HG03439 (cell line): ENCODE results near the gene CYP17A1.

Experiments used
- ATAC-seq: cut with Tn5 transposase; IDR thresholded peaks from one replicate; pipeline ENCODE4 v1.9.1; 2021; ENCODE audit warnings: mild to moderate bottlenecking, moderate library complexity; ENCODE audit not compliant: unreplicated experiment

Gene CYP17A1

GRCh38 chr10:102811346-102811745, 25.9 kb downstream of the CYP17A1 start:
- no peak for ATAC-seq

DNA sequence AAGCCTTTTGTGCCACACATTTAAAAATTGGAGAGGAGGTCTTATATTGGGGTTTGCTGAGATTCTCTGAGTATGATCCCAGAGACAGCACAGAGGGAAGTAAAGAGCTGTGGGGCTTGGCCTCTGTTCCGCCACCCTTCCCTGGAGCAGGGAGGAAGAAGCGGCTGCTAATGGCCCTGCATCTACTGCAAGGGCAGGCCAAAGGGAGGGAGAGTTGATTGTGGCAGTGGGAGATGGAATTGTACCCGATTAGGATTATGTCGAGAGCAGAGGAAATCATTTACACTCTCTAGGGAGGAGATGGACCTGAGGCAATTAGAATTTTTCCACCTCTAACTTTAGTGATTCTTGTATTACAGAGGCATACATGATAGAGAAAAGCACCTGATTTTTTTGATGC, 28.8 kb downstream of the CYP17A1 start:
- ATAC-seq: no peak

- no peak for ATAC-seq
Measured at GRCh38 chr10:102804382-102805055, 32.7 kb downstream of the CYP17A1 start.

DNA sequence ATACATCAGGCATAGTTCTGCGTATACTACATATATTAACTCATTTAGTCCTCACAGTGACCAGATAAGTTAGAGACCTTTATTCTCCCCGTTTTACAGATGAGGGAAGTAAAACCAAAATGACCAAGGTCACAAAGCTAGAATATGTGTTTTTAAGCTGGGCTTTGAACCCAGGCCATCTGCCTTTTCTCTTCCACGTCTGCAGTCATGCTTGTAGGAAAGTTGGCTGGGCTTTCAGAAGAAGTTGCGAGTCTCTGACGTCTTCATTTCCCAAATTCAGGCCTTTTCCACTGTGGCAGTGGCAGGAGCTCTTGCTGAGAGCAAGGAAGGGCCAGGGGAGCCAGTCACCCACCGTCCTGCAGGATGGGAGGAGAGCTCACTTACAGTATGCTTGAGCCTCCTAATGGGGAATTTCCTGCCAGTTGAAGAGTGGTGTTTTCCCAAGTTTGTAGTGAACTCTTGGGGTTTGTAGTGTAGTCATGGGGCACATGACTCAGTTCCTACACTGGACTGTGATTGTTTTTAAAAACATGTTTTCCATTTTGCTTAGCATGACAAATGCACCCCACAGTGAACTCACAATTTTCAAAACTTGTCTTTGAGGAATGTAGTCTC, 34.2 kb downstream of the CYP17A1 start:
- ATAC-seq: no peak

DNA sequence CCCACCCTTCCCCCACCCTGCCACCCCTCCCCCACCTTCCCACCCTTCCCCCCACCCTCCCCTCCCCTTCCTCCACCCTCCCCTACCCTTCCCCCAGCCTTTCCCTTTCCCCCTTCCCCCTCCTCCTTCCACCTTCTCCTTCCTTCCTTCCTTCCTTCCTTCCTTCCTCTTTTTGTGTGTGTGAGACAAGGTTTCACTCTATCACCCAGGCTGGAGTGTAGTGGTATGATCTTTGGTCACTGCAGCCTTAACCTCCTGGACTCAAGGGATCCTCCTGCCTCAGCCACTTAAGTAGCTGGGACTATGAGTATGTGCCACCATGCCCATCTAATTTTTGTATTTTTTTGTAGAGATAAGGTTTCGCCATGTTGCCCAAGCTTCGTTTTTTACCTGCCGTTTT, 35.2 kb downstream of the CYP17A1 start:
- ATAC-seq: no peak

- no peak for ATAC-seq
Measured at GRCh38 chr10:102801496-102801895, 35.7 kb downstream of the CYP17A1 start.

DNA sequence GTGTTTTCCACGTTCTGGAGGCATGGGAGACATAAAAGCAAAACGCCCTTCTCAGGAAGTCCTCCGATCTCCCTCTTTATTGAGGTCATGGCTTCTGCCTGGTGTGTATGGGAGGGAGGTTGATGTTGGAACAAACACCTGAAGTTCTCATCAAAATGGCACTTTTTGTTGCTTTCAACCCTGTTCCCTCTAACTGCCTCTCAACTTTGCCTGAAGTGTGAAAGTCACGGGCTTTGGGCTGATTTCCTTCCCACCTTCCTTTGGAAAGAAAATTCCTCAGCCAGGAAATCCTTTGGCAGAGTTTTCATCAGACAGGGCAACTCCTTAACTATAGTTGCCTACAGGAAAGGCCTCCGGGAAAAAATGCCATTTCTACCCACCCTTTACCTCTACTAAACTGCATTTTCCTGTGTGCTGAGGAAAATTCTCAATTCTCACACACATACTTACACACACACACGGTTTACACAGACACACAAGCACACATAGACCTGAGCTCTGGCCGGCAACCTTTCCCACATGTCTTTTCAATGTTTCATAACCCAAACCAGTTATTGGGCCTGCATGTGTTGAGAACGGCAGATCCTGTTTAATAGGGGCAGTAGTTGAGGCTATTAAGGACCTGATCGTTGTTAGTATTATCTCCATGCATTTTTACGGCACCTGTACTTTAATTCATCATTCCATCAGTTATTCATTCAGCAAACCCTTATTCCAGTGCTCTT, 36.4 kb downstream of the CYP17A1 start:
- ATAC-seq: no peak

DNA sequence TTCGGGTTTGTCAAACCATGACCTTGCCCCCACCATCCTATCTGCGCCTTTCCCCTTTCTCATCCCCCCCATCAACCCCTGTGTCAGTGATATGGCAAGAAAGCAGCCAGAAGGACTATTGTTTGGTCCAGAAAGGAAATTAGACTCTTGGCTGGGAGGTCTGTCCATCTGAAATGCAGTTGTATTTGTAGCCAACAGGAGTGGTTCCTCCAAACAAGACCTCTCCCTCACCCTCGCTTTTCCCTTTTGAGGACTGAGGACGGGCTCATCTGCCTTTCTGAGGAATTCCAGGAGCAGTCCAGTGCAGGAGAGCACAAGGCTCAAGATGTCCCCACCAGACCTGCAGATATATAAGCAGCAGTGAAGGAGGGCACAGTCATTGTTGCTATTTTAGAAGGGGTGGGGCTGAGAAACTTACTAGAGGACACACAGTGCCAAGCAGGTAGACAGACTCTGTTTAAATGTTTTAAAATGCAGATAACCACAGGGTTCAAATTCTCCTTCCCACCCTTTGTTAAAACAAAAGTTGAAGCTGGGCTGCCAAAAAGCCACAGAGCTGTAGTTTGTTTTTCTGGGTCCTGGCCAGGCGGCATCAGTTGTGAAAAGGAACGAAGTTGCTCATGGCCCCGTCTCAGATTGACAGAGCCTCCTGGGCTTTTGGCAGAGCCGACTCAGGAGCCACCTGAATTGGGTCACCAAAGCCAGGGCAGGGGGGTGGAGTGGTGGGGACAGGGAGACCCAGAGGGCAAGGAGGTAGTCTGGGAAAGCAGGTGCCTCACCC, 37.3 kb downstream of the CYP17A1 start:
- ATAC-seq: no peak

DNA sequence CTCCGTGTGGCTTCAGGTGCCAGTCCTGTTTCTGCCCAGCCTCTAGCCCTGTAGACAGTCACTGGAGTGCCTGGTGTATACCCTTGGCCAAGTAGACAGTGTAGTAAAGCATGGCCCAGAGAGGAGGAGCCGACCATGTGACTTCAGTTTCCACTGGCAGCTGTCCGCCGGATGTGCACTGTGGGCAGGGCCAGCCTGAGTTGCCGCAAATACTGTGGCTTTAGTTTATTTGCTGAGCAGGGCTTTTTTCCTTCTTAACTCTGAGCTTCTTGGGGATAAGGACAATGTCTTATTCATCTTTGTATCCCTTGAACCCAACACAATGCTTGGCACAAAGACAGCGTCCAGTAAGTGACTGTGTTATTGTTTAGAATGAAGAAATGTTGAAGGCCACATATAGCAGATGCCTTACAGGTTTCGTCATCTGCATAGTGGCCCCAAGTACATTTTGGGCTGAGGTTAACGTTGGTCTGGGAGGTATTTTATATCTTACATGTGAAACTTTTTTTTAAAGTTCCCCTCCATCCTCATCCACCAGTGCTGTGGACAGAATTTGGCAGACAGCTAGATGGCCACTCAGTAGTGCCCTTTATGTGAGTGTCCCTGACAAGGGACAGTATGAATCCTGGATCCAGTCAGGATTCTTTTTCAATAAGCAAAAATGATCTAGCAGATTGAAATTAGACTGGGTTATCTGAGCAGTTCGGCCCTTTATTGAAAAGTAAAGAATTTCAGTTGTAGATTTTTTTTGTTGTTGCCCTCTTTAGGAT, 40.6 kb downstream of the CYP17A1 start:
- ATAC-seq: peak; percentile 80

- ATAC-seq: peak; percentile 18
Measured at GRCh38 chr10:102795453-102796406, 41.5 kb downstream of the CYP17A1 start.

GRCh38 chr10:102791754-102792395, 45.3 kb downstream of the CYP17A1 start:
- ATAC-seq: no peak

- ATAC-seq: no peak
Measured at GRCh38 chr10:102785818-102786217, 51.4 kb downstream of the CYP17A1 start.

DNA sequence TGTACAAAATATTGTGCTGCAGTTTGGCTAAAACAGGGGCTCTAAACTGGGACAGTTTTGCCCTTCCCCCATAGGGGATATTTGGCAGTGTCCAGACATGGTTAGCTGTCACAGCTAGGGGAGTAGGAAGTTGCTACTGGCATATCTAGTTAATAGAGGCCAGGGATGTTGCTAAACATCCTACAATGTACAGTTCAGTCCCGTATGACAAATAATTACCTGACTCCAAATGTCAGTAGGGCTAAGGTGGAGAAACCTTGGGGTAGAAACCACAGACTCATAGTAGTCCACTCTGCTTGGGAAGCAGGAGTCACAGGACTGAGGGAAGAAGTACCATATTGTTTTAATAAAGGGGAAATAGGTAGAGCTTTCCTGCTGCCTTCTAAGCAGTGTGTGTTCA, 53.6 kb downstream of the CYP17A1 start:
- ATAC-seq: no peak

- ATAC-seq: no peak
Measured at GRCh38 chr10:102782673-102783551, 54.3 kb downstream of the CYP17A1 start.

GRCh38 chr10:102781921-102782557, 55.2 kb downstream of the CYP17A1 start:
- no peak for ATAC-seq

- ATAC-seq: no peak
Measured at GRCh38 chr10:102781090-102781920, 55.9 kb downstream of the CYP17A1 start.
